Spleen (tissue), 11 donors: ENCODE data around the gene TEKTIP1. TPM values are rescaled to one million over a fixed set of nuclear protein-coding genes. Genes with fewer than 3 reads are reported as not detected.
A peak's percentile ranks its signal among the peaks of the same experiment; 100 is the strongest.

Experiments
- DNase-seq: peaks from one replicate; pipeline ENCODE4 v3.0.0-alpha.2; 2020
- H3K27ac ChIP-seq, 8 donors: fragments of 200-600 bp; sonication (generic) in 7 of 8; 1 replicate in 4 of 8; 2 replicates in 4 of 8; pipeline versions ENCODE4 v1.5.0 to v1.8.0; 2016 to 2021; ENCODE audit warnings: inconsistent platforms in 4 of 8, mild to moderate bottlenecking in 4 of 8, moderate library complexity in 1 of 8
- H3K27me3 ChIP-seq, 7 donors: fragments of 200-600 bp; sonication (generic) in 6 of 7; replicated peaks in 1 of 7; 1 replicate in 4 of 7; 2 replicates in 3 of 7; pipeline versions ENCODE4 v1.5.0 to v1.8.0; 2016 to 2021; ENCODE audit warnings: inconsistent platforms in 3 of 7, mild to moderate bottlenecking in 1 of 7
- H3K36me3 ChIP-seq, 6 donors: fragments of 200-600 bp; sonication (generic) in 5 of 6; 1 replicate in 4 of 6; 2 replicates in 2 of 6; pipeline versions ENCODE4 v1.5.0 to v1.8.0; 2016 to 2021; ENCODE audit warnings: inconsistent platforms in 2 of 6
- H3K4me1 ChIP-seq, 6 donors: fragments of 200-600 bp; sonication (generic) in 5 of 6; 1 replicate in 3 of 6; 2 replicates in 3 of 6; pipeline versions ENCODE4 v1.5.0 to v1.8.0; 2016 to 2021; ENCODE audit warnings: inconsistent platforms in 3 of 6
- H3K4me3 ChIP-seq, 8 donors: fragments of 200-600 bp; sonication (generic) in 7 of 8; 1 replicate in 4 of 8; 2 replicates in 4 of 8; pipeline versions ENCODE4 v1.5.0 to v1.8.0; 2016 to 2021; ENCODE audit warnings: inconsistent platforms in 4 of 8, mild to moderate bottlenecking in 4 of 8, moderate library complexity in 2 of 8
- H3K9me3 ChIP-seq, 8 donors: fragments of 200-600 bp; sonication (generic) in 7 of 8; 1 replicate in 4 of 8; 2 replicates in 4 of 8; pipeline versions ENCODE4 v1.5.0 to v1.8.0; 2016 to 2021; ENCODE audit warnings: inconsistent platforms in 4 of 8
- CTCF ChIP-seq, 11 experiments: fragments of 200-600 bp in 7 of 11; fragments of 450-650 bp in 4 of 11; sonication (generic) in 4 of 11; IDR thresholded peaks in 8 of 11; conservative IDR thresholded peaks in 3 of 11; 1 replicate in 7 of 11; 2 replicates in 4 of 11; pipeline versions ENCODE4 v1.4.0 to v1.8.0; 2016 to 2021; ENCODE audit warnings: antibody characterized with exemption in 11 of 11, inconsistent platforms in 4 of 11, mild to moderate bottlenecking in 1 of 11
- POLR2A ChIP-seq, 3 donors: fragments of 450-650 bp; IDR thresholded peaks; one replicate each; pipeline ENCODE4 v1.5.1; 2017; ENCODE audit warnings: antibody characterized with exemption in 3 of 3, mild to moderate bottlenecking in 1 of 3
- POLR2AphosphoS5 ChIP-seq, 3 donors: sonication (generic); formaldehyde crosslinking; IDR thresholded peaks; one replicate each; pipeline ENCODE4 v1.5.1; 2017; ENCODE audit warnings: antibody characterized with exemption in 3 of 3
- WGBS, 5 donors: extraction: QIAGEN DNeasy Blood & Tissue Kit in 3 of 5; methylation state at CpG; one replicate each; pipeline versions ENCODE4 v1.1.5 to v1.1.7; 2013 to 2018; 5-methylcytosine and 5-hydroxymethylcytosine counted together
- intact Hi-C: fragments of 100-400 bp; cut with DNase I; formaldehyde crosslinking; loops from one replicate; pipeline ENCODE4 v1.15.0; 2023; ENCODE audit warnings: low total_unique reads
- polyA plus RNA-seq, 3 donors: library from polyadenylated mRNA; stranded (reverse); fragments of 200-250 nt; gene quantifications; one replicate each; pipeline ENCODE4 v1.2.1, GENCODE V29; 2013
- total RNA-seq, 7 donors: library from RNA; depleted of rRNA in 3 of 7; stranded (reverse); fragments of >200 nt in 3 of 7; fragmentation: NEBNext Ultra II Directional in 4 of 7; extraction: Animal tissue kit (Norgen Biotek cat#: 25700) in 4 of 7; gene quantifications; one replicate each; pipeline versions ENCODE4 v1.1.0 to v1.2.1, GENCODE V29; 2016 to 2021
- donor health status: healthy with polysubstance abuse.
- donor health status: DM: no; HTN: no; CAD: no; lungs with moderate emphysema.
- donor health status: DM: no; HTN: no; CAD: no.
- donor health status: Bipolar disorder and iron deficiency.
- donor health status: healthy.
- donor health status: DM: no; HTN: no; CAD: no.
- donor health status: DM: yes; HTN: yes; CAD: no.

The TEKTIP1 gene
- total and polyA plus RNA-seq, 10 donors: 1.2 to 7.4 (median 3.1) TPM; not detected in 1

- H3K4me3 ChIP-seq: peak overlapping the region; percentile 22 to 71 (median 38)
- H3K9me3 ChIP-seq: no peaks in the 10 kb centered on the region
- no peak for DNase-seq
- TF ChIP-seq CTCF (IDR thresholded peaks at IDR 0.05 in 8 of 11, conservative IDR thresholded peaks at IDR 0.05 in 3 of 11) (peak; percentile 29 to 78 (median 71)), POLR2AphosphoS5 (IDR thresholded peaks at IDR 0.05) (peak in 1 of 3 donors; percentile 14), POLR2A (IDR thresholded peaks at IDR 0.05) (no peak)
- WGBS, 5 donors: 4 to 32% (median 27%) methylated on average over 6 to 16 of the region's 16 CpGs
- peaks cover 0 to 26% (median 8%) of the 10 kb centered on the region in 7 donors for H3K27me3 ChIP-seq
- H3K36me3 ChIP-seq: peaks cover 0 to 6% (median 0%) of the 10 kb centered on the region in 6 donors
- peaks cover 0 to 22% (median 13%) of the 10 kb centered on the region in 6 donors for H3K4me1 ChIP-seq
- intact Hi-C loops: no loop called here
- peak overlapping the region in 3 of 8 donors; percentile 8 to 37 (median 15) for H3K27ac ChIP-seq
Observed at GRCh38 chr19:3586127-3586626, 47.2 kb downstream of the TEKTIP1 start.

- no peaks in the 10 kb centered on the region for H3K9me3 ChIP-seq
- H3K27ac ChIP-seq: no peak overlapping the region
- WGBS, 5 donors: 77 to 86% (median 81%) methylated on average over 21 to 31 of the region's 31 CpGs
- intact Hi-C loops: no loop called here
- no peak overlapping the region for H3K4me3 ChIP-seq
- H3K4me1 ChIP-seq: peaks cover 0 to 22% (median 13%) of the 10 kb centered on the region in 6 donors
- no peak for DNase-seq
- peaks cover 0 to 26% (median 8%) of the 10 kb centered on the region in 7 donors for H3K27me3 ChIP-seq
- no peak for TF ChIP-seq POLR2AphosphoS5 (IDR thresholded peaks at IDR 0.05)
- no peak for TF ChIP-seq CTCF (IDR thresholded peaks at IDR 0.05 in 8 of 11, conservative IDR thresholded peaks at IDR 0.05 in 3 of 11)
- TF ChIP-seq POLR2A (IDR thresholded peaks at IDR 0.05): no peak
- H3K36me3 ChIP-seq: peaks cover 0 to 6% (median 0%) of the 10 kb centered on the region in 6 donors
Observed at GRCh38 chr19:3586707-3587346, 47.9 kb downstream of the TEKTIP1 start.

- Histone ChIP-seq H3K27ac (no peak overlapping the region), H3K9me3 (no peaks in the 10 kb centered on the region), H3K4me1 (peaks cover 0 to 22% (median 13%) of the 10 kb centered on the region in 6 donors), H3K36me3 (peaks cover 0 to 6% (median 0%) of the 10 kb centered on the region in 6 donors), H3K27me3 (peaks cover 0 to 24% (median 8%) of the 10 kb centered on the region in 7 donors), H3K4me3 (no peak overlapping the region)
- intact Hi-C loops: no loop called here
- TF ChIP-seq POLR2A (IDR thresholded peaks at IDR 0.05) (no peak), POLR2AphosphoS5 (IDR thresholded peaks at IDR 0.05) (no peak), CTCF (IDR thresholded peaks at IDR 0.05 in 8 of 11, conservative IDR thresholded peaks at IDR 0.05 in 3 of 11) (no peak)
- 80 to 92% (median 92%) methylated on average over 10 to 11 of the region's 11 CpGs for WGBS, 5 donors
- DNase-seq: no peak
Observed at GRCh38 chr19:3589439-3589838, 50.5 kb downstream of the TEKTIP1 start.

GRCh38 chr19:3589949-3590348, 51.0 kb downstream of the TEKTIP1 start:
- peaks cover 0 to 6% (median 0%) of the 10 kb centered on the region in 6 donors for H3K36me3 ChIP-seq
- H3K27ac ChIP-seq: no peak overlapping the region
- TF ChIP-seq CTCF (IDR thresholded peaks at IDR 0.05 in 8 of 11, conservative IDR thresholded peaks at IDR 0.05 in 3 of 11): no peak
- no peak for TF ChIP-seq POLR2A (IDR thresholded peaks at IDR 0.05)
- TF ChIP-seq POLR2AphosphoS5 (IDR thresholded peaks at IDR 0.05): no peak
- no peaks in the 10 kb centered on the region for H3K9me3 ChIP-seq
- H3K27me3 ChIP-seq: peaks cover 0 to 19% (median 8%) of the 10 kb centered on the region in 7 donors
- WGBS, 5 donors: 94 to 96% (median 95%) methylated on average over 15 to 22 of the region's 22 CpGs
- intact Hi-C loops: no loop called here
- H3K4me1 ChIP-seq: peaks cover 0 to 21% (median 12%) of the 10 kb centered on the region in 6 donors
- no peak overlapping the region for H3K4me3 ChIP-seq
- no peak for DNase-seq
